ENCODE results near the gene PPM1A. TPM values are rescaled to one million over a fixed set of nuclear protein-coding genes. Genes with fewer than 3 reads are reported as not detected.

PPM1A gene
- total and polyA plus RNA-seq, 2 experiments from 2014 or later, result 29.8 to 34.1 TPM

GRCh38 chr14:60232185-60232584 lies 16.8 kb upstream of the PPM1A start:
- Histone ChIP-seq H4K20me1 (replicated peaks; ENCODE audit: insufficient read depth) (no peaks in the 10 kb centered on the region), H3K27me3 (ENCODE audit: insufficient read depth) (no peaks in the 10 kb centered on the region), H3K4me1 (ENCODE audit: insufficient read depth) (no peaks in the 10 kb centered on the region), H3K4me2 (no peak overlapping the region), H2AFZ (no peak overlapping the region), H3K79me2 (replicated peaks; ENCODE audit: insufficient read depth) (no peaks in the 10 kb centered on the region), H3K4me3 (no peak overlapping the region), H3F3A (replicated peaks; ENCODE audit: low read depth) (no peaks in the 10 kb centered on the region), H3K36me3 (ENCODE audit: insufficient read depth) (peaks cover 6% of the 10 kb centered on the region; the same call in 1 of the 2 replicates), H3K27ac (ENCODE audit: low read depth) (no peak overlapping the region), H3K9me2 (ENCODE audit: insufficient read depth) (no peaks in the 10 kb centered on the region)
- Mint-ChIP-seq H3K9me3 (peaks cover 13% of the 10 kb centered on the region; the same call in 2 of the 3 replicates), H3K27me3 (ENCODE audit: insufficient read depth, low read depth, poor library complexity) (no peaks in the 10 kb centered on the region), H3K4me1 (peaks cover 2% of the 10 kb centered on the region; the same call in 1 of the 3 replicates), H3K4me3 (no peak overlapping the region), H3K27ac (no peak overlapping the region), H3K36me3 (ENCODE audit: low read depth) (no peaks in the 10 kb centered on the region)
- DNase-seq (ENCODE audit: low spot score) (no peak), ATAC-seq (no peak)
- TF ChIP-seq ZNF114 (CRISPR knock-in tag; IDR thresholded peaks at IDR 0.05) (no peak), ZNF331 (CRISPR knock-in tag; IDR thresholded peaks at IDR 0.05; ENCODE audit: low read depth) (no peak), EZH2phosphoT487 (IDR thresholded peaks at IDR 0.05; ENCODE audit: unreplicated experiment) (no peak), NANOG (IDR thresholded peaks at IDR 0.05; ENCODE audit: borderline replicate concordance) (no peak), POLR2AphosphoS5 (IDR thresholded peaks at IDR 0.05; ENCODE audit: low read depth) (no peak), JUNB (IDR thresholded peaks at IDR 0.05; ENCODE audit: unreplicated experiment) (no peak), REST (IDR thresholded peaks at IDR 0.05; ENCODE audit: unreplicated experiment) (no peak), STAT1 (IDR thresholded peaks at IDR 0.05; ENCODE audit: unreplicated experiment) (no peak), CREB1 (CRISPR knock-in tag; IDR thresholded peaks at IDR 0.05; ENCODE audit: low read depth) (no peak), EZH2 (IDR thresholded peaks at IDR 0.05; ENCODE audit: low read depth, unreplicated experiment) (no peak)
- TF ChIP-seq, protein P1, sequence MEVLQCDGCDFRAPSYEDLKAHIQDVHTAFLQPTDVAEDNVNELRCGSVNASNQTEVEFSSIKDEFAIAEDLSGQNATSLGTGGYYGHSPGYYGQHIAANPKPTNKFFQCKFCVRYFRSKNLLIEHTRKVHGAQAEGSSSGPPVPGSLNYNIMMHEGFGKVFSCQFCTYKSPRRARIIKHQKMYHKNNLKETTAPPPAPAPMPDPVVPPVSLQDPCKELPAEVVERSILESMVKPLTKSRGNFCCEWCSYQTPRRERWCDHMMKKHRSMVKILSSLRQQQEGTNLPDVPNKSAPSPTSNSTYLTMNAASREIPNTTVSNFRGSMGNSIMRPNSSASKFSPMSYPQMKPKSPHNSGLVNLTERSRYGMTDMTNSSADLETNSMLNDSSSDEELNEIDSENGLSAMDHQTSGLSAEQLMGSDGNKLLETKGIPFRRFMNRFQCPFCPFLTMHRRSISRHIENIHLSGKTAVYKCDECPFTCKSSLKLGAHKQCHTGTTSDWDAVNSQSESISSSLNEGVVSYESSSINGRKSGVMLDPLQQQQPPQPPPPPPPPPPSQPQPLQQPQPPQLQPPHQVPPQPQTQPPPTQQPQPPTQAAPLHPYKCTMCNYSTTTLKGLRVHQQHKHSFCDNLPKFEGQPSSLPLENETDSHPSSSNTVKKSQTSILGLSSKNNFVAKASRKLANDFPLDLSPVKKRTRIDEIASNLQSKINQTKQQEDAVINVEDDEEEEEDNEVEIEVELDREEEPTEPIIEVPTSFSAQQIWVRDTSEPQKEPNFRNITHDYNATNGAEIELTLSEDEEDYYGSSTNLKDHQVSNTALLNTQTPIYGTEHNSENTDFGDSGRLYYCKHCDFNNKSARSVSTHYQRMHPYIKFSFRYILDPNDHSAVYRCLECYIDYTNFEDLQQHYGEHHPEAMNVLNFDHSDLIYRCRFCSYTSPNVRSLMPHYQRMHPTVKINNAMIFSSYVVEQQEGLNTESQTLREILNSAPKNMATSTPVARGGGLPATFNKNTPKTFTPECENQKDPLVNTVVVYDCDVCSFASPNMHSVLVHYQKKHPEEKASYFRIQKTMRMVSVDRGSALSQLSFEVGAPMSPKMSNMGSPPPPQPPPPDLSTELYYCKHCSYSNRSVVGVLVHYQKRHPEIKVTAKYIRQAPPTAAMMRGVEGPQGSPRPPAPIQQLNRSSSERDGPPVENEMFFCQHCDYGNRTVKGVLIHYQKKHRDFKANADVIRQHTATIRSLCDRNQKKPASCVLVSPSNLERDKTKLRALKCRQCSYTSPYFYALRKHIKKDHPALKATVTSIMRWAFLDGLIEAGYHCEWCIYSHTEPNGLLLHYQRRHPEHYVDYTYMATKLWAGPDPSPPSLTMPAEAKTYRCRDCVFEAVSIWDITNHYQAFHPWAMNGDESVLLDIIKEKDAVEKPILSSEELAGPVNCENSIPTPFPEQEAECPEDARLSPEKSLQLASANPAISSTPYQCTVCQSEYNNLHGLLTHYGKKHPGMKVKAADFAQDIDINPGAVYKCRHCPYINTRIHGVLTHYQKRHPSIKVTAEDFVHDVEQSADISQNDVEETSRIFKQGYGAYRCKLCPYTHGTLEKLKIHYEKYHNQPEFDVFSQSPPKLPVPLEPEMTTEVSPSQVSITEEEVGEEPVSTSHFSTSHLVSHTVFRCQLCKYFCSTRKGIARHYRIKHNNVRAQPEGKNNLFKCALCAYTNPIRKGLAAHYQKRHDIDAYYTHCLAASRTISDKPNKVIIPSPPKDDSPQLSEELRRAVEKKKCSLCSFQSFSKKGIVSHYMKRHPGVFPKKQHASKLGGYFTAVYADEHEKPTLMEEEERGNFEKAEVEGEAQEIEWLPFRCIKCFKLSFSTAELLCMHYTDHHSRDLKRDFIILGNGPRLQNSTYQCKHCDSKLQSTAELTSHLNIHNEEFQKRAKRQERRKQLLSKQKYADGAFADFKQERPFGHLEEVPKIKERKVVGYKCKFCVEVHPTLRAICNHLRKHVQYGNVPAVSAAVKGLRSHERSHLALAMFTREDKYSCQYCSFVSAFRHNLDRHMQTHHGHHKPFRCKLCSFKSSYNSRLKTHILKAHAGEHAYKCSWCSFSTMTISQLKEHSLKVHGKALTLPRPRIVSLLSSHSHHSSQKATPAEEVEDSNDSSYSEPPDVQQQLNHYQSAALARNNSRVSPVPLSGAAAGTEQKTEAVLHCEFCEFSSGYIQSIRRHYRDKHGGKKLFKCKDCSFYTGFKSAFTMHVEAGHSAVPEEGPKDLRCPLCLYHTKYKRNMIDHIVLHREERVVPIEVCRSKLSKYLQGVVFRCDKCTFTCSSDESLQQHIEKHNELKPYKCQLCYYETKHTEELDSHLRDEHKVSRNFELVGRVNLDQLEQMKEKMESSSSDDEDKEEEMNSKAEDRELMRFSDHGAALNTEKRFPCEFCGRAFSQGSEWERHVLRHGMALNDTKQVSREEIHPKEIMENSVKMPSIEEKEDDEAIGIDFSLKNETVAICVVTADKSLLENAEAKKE (CRISPR knock-in tag; IDR thresholded peaks at IDR 0.05), result no peak
- TF ChIP-seq, protein P2, sequence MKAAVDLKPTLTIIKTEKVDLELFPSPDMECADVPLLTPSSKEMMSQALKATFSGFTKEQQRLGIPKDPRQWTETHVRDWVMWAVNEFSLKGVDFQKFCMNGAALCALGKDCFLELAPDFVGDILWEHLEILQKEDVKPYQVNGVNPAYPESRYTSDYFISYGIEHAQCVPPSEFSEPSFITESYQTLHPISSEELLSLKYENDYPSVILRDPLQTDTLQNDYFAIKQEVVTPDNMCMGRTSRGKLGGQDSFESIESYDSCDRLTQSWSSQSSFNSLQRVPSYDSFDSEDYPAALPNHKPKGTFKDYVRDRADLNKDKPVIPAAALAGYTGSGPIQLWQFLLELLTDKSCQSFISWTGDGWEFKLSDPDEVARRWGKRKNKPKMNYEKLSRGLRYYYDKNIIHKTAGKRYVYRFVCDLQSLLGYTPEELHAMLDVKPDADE (IDR thresholded peaks at IDR 0.05), result no peak
- TF ChIP-seq, protein P3, sequence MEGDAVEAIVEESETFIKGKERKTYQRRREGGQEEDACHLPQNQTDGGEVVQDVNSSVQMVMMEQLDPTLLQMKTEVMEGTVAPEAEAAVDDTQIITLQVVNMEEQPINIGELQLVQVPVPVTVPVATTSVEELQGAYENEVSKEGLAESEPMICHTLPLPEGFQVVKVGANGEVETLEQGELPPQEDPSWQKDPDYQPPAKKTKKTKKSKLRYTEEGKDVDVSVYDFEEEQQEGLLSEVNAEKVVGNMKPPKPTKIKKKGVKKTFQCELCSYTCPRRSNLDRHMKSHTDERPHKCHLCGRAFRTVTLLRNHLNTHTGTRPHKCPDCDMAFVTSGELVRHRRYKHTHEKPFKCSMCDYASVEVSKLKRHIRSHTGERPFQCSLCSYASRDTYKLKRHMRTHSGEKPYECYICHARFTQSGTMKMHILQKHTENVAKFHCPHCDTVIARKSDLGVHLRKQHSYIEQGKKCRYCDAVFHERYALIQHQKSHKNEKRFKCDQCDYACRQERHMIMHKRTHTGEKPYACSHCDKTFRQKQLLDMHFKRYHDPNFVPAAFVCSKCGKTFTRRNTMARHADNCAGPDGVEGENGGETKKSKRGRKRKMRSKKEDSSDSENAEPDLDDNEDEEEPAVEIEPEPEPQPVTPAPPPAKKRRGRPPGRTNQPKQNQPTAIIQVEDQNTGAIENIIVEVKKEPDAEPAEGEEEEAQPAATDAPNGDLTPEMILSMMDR (conservative IDR thresholded peaks at IDR 0.05; ENCODE audit: low read depth in 2 of 2), result no peak

All from GM23338 (cell line).